MM.1S (cell line): ENCODE measurements around the gene WIZ.

Experiments used
- DNase-seq: peaks from one replicate; pipeline ENCODE4 v3.0.0-alpha.2; 2015
- H2AFZ ChIP-seq: fragments of 300-600 bp; sonication (generic); 2 replicates; pipeline ENCODE4 v1.6.0; 2016; ENCODE audit warnings: antibody characterized with exemption, low read length
- H3F3A ChIP-seq: fragments of 300-600 bp; sonication (generic); 2 replicates; pipeline ENCODE4 v1.6.1; 2016; ENCODE audit warnings: mild to moderate bottlenecking, antibody characterized with exemption, low read length, moderate library complexity, mixed read lengths; ENCODE audit not compliant: insufficient read depth
- H3K27ac ChIP-seq: fragments of 300-600 bp; sonication (generic); 2 replicates; pipeline ENCODE4 v1.5.1; 2016; ENCODE audit warnings: mild to moderate bottlenecking, low read length
- H3K27me3 ChIP-seq: fragments of 300-600 bp; sonication (generic); replicated peaks from 2 replicates; pipeline ENCODE4 v1.6.0; 2016; ENCODE audit warnings: low read length; ENCODE audit not compliant: insufficient read depth
- H3K36me3 ChIP-seq: fragments of 300-600 bp; sonication (generic); replicated peaks from 2 replicates; pipeline ENCODE4 v1.6.1; 2016; ENCODE audit warnings: mild to moderate bottlenecking, low read length, mixed read lengths; ENCODE audit not compliant: insufficient read depth
- H3K4me1 ChIP-seq: fragments of 300-600 bp; sonication (generic); 2 replicates; pipeline ENCODE4 v1.6.1; 2016; ENCODE audit warnings: low read length, mixed read lengths
- H3K4me2 ChIP-seq: fragments of 300-600 bp; sonication (generic); 2 replicates; pipeline ENCODE4 v1.6.0; 2016; ENCODE audit warnings: low read depth, low read length
- H3K4me3 ChIP-seq: fragments of 300-600 bp; sonication (generic); 2 replicates; pipeline ENCODE4 v1.5.1; 2016; ENCODE audit warnings: low read length, mixed read lengths
- H3K79me2 ChIP-seq: fragments of 300-600 bp; sonication (generic); 2 replicates; pipeline ENCODE4 v1.6.1; 2016; ENCODE audit warnings: mixed run types, low read length, mixed read lengths
- H3K9ac ChIP-seq: fragments of 300-600 bp; sonication (generic); 2 replicates; pipeline ENCODE4 v1.6.1; 2016; ENCODE audit warnings: low read length, mixed read lengths
- H3K9me2 ChIP-seq: fragments of 300-600 bp; sonication (generic); replicated peaks from 2 replicates; pipeline ENCODE4 v1.6.1; 2016; ENCODE audit warnings: mild to moderate bottlenecking, low read length, mixed read lengths; ENCODE audit not compliant: insufficient read depth
- H3K9me3 ChIP-seq: fragments of 300-600 bp; sonication (generic); replicated peaks from 2 replicates; pipeline ENCODE4 v1.6.1; 2016; ENCODE audit warnings: mild to moderate bottlenecking, low read length, mixed read lengths; ENCODE audit not compliant: insufficient read depth
- H4K20me1 ChIP-seq: fragments of 300-600 bp; sonication (generic); 2 replicates; pipeline ENCODE4 v1.6.1; 2016; ENCODE audit warnings: mild to moderate bottlenecking, low read length, moderate library complexity, mixed read lengths; ENCODE audit not compliant: insufficient read depth
- EZH2 ChIP-seq: fragments of 300-600 bp; sonication (generic); optimal IDR thresholded peaks from 2 replicates; pipeline ENCODE3; 2017; ENCODE audit warnings: low read depth, mild to moderate bottlenecking, antibody characterized with exemption, low read length, mixed read lengths
- EZH2phosphoT487 ChIP-seq: fragments of 300-600 bp; sonication (generic); IDR thresholded peaks from 2 replicates; pipeline ENCODE4 v1.6.1; 2018; ENCODE audit warnings: antibody characterized with exemption, low read length
- TF ChIP-seq, protein P1 (sequence below): fragments of 300-600 bp; sonication (generic); IDR thresholded peaks from 2 replicates; pipeline ENCODE4 v1.5.1; 2016; ENCODE audit warnings: antibody characterized with exemption, low read length, mixed read lengths

WIZ gene

DNA sequence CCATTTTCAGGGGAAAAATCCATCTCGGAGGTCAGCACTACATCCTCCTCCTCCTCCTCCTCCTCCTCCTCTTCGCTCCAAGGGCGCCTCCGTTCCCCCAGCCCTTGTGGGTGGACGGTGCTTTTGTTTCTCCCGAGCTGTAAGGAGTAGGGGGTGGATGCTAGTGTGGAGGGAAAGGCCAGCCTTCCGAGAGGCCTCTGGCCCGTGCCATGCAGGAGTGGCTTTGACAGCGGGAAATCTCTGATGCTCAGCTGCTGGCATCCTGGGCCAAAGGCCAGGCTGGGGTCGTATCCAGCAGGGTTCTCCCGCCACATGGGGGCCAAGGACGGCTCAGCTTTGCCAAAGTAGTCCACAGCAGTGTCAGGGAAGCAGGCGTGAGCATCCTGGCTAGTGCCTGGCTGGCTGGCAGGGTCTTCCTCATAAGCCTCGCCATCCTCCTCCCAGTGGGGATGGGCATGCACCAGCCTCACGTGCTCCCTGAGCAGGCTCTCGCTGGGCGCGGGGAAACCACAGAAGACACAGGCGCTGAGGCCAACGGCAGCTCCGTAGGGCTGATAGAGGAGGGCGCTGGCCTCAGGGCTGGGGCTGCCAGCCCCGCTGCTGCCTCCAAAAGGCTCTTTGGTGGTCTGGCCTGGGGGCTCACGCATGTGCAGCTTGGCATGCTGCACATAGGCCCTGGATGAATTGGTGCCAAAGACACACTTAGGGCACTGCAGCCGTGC is 10.5 kb downstream of the WIZ start:
- H3K4me1 ChIP-seq = no peaks in the 10 kb centered on the region
- peaks cover 21% of the 10 kb centered on the region for H3K27me3 ChIP-seq
- no peak overlapping the region for H3K4me3 ChIP-seq
- H3F3A ChIP-seq = no peaks in the 10 kb centered on the region
- no peak for TF ChIP-seq EZH2
- TF ChIP-seq EZH2phosphoT487 = no peak
- TF ChIP-seq, protein P1, sequence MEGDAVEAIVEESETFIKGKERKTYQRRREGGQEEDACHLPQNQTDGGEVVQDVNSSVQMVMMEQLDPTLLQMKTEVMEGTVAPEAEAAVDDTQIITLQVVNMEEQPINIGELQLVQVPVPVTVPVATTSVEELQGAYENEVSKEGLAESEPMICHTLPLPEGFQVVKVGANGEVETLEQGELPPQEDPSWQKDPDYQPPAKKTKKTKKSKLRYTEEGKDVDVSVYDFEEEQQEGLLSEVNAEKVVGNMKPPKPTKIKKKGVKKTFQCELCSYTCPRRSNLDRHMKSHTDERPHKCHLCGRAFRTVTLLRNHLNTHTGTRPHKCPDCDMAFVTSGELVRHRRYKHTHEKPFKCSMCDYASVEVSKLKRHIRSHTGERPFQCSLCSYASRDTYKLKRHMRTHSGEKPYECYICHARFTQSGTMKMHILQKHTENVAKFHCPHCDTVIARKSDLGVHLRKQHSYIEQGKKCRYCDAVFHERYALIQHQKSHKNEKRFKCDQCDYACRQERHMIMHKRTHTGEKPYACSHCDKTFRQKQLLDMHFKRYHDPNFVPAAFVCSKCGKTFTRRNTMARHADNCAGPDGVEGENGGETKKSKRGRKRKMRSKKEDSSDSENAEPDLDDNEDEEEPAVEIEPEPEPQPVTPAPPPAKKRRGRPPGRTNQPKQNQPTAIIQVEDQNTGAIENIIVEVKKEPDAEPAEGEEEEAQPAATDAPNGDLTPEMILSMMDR = no peak
- no peak overlapping the region for H3K4me2 ChIP-seq
- DNase-seq = no peak
- no peak overlapping the region for H2AFZ ChIP-seq
- H3K9me3 ChIP-seq = no peaks in the 10 kb centered on the region
- no peak overlapping the region for H3K9ac ChIP-seq
- H3K9me2 ChIP-seq = no peaks in the 10 kb centered on the region
- H3K79me2 ChIP-seq = no peaks in the 10 kb centered on the region
- H3K27ac ChIP-seq = no peak overlapping the region
- H3K36me3 ChIP-seq = no peaks in the 10 kb centered on the region
- no peaks in the 10 kb centered on the region for H4K20me1 ChIP-seq

DNA sequence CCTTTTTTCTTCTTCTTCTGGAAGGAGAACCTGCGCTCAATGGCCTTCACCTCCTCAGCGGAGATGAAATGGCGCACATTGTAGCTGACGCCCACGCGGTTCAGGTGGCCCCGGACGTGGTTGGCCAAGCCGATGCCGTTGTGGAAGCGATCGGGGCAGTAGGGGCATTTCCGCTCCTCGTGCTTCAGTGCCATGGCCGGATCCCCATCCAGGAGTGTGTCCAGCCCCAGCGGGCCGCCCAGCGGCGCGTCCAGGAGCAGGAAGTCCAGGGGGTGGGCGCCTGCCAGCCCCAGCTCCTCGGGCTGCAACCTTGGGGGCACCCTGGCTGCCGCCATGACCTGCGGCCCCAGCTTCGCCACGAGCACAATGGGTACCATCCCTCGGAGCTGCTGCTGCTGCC is 11.2 kb downstream of the WIZ start:
- H3K4me2 ChIP-seq = no peak overlapping the region
- no peak overlapping the region for H2AFZ ChIP-seq
- H4K20me1 ChIP-seq = no peaks in the 10 kb centered on the region
- no peak overlapping the region for H3K9ac ChIP-seq
- H3F3A ChIP-seq = no peaks in the 10 kb centered on the region
- no peaks in the 10 kb centered on the region for H3K36me3 ChIP-seq
- H3K4me3 ChIP-seq = no peak overlapping the region
- H3K27ac ChIP-seq = no peak overlapping the region
- DNase-seq = no peak
- TF ChIP-seq EZH2phosphoT487 (no peak), EZH2 (no peak)
- TF ChIP-seq, protein P1 = no peak
- H3K9me2 ChIP-seq = no peaks in the 10 kb centered on the region
- no peaks in the 10 kb centered on the region for H3K9me3 ChIP-seq
- H3K4me1 ChIP-seq = no peaks in the 10 kb centered on the region
- peaks cover 21% of the 10 kb centered on the region for H3K27me3 ChIP-seq
- no peaks in the 10 kb centered on the region for H3K79me2 ChIP-seq

DNA sequence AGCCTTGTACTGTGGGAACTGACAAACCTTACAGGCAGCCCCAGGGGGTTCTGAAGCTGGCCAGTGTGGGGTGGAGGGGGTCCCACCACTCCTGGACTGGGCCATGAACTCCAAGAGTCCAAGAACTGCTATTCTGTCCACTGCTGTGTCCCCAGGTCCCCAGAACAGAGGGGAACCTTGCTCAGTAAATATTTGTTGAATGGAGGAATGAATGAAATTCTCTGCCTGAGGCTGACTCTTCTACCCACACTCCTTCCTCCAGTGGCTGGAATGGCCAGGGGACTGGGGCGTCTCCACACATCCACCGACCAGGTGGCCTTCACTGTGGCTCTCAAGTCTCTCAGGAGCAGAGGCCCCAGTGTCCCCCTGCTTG is 11.6 kb downstream of the WIZ start:
- no peak overlapping the region for H3K4me3 ChIP-seq
- no peaks in the 10 kb centered on the region for H3K9me3 ChIP-seq
- peaks cover 21% of the 10 kb centered on the region for H3K27me3 ChIP-seq
- DNase-seq = no peak
- no peak overlapping the region for H3K4me2 ChIP-seq
- TF ChIP-seq, protein P1 = no peak
- TF ChIP-seq EZH2 = no peak
- no peak for TF ChIP-seq EZH2phosphoT487
- H3K36me3 ChIP-seq = no peaks in the 10 kb centered on the region
- H3K27ac ChIP-seq = no peak overlapping the region
- no peaks in the 10 kb centered on the region for H3K79me2 ChIP-seq
- no peaks in the 10 kb centered on the region for H3K9me2 ChIP-seq
- no peaks in the 10 kb centered on the region for H4K20me1 ChIP-seq
- H3K4me1 ChIP-seq = peaks cover under 1% of the 10 kb centered on the region; the same call in 1 of the 2 replicates
- H3K9ac ChIP-seq = no peak overlapping the region
- peaks cover 4% of the 10 kb centered on the region; the same call in 1 of the 2 replicates for H3F3A ChIP-seq
- H2AFZ ChIP-seq = no peak overlapping the region
